ENCODE data around the gene MAPKAPK2. TPM values are rescaled to one million over a fixed set of nuclear protein-coding genes. Genes with fewer than 3 reads are reported as not detected.

The MAPKAPK2 gene
- total and polyA plus RNA-seq, 2 experiments from 2014 or later: 7.5 to 63.3 TPM

- in situ Hi-C loops (cut with MboI): no loop called here
- Histone ChIP-seq H3K4me2 (ENCODE audit: unreplicated experiment) (no peak overlapping the region), H3K4me1 (ENCODE audit: insufficient read depth) (peaks cover 41% of the 10 kb centered on the region), H3K9me3 (ENCODE audit: low read depth) (no peaks in the 10 kb centered on the region), H4K20me1 (ENCODE audit: insufficient read depth) (peaks cover 12% of the 10 kb centered on the region), H3F3A (ENCODE audit: insufficient read depth) (peaks cover 46% of the 10 kb centered on the region), H2AFZ (no peak overlapping the region), H3K36me3 (ENCODE audit: low read depth) (0 out of 2 replicates have a peak, but pooled peaks cover 3% of the 10 kb centered on the region), H3K9me2 (ENCODE audit: insufficient read depth) (no peaks in the 10 kb centered on the region), H3K4me3 (no peak overlapping the region), H3K27ac (peak overlapping the region; percentile 83), H3K79me2 (ENCODE audit: insufficient read depth) (peaks cover 100% of the 10 kb centered on the region), H3K27me3 (replicated peaks; ENCODE audit: insufficient read depth) (no peaks in the 10 kb centered on the region), H3K9ac (no peak overlapping the region)
- WGBS, 2 experiments (ENCODE audit: low coverage in 1 of 2, low lambda C conversion rate in 2 of 2, missing lambda C conversion rate in 2 of 2): 100% methylated on average over 3 of the region's 3 CpGs
- no peak for DNase-seq
- TF ChIP-seq EZH2phosphoT487 (IDR thresholded peaks at IDR 0.05; ENCODE audit: insufficient read depth, low read depth): no peak
- no peak for TF ChIP-seq EZH2 (IDR thresholded peaks at IDR 0.05; ENCODE audit: insufficient read depth, poor library complexity, severe bottlenecking)
Observed at GRCh38 chr1:206715552-206716158, 30.9 kb downstream of the MAPKAPK2 start.

- no peak for TF ChIP-seq EZH2 (IDR thresholded peaks at IDR 0.05; ENCODE audit: insufficient read depth, poor library complexity, severe bottlenecking)
- TF ChIP-seq EZH2phosphoT487 (IDR thresholded peaks at IDR 0.05; ENCODE audit: insufficient read depth, low read depth): no peak
- peak overlapping the region; percentile 15; the same call in 1 of the 2 replicates for H3K27ac ChIP-seq
- no peak overlapping the region for H3K9ac ChIP-seq
- no peaks in the 10 kb centered on the region for H3K9me2 ChIP-seq (ENCODE audit: insufficient read depth)
- H3K79me2 ChIP-seq (ENCODE audit: insufficient read depth): peaks cover 100% of the 10 kb centered on the region
- no peaks in the 10 kb centered on the region for H3K27me3 ChIP-seq (replicated peaks; ENCODE audit: insufficient read depth)
- H2AFZ ChIP-seq: no peak overlapping the region
- no peak overlapping the region for H3K4me3 ChIP-seq
- peaks cover 44% of the 10 kb centered on the region for H3F3A ChIP-seq (ENCODE audit: insufficient read depth)
- H3K4me1 ChIP-seq (ENCODE audit: insufficient read depth): peaks cover 40% of the 10 kb centered on the region
- 0 out of 2 replicates have a peak, but pooled peaks cover 3% of the 10 kb centered on the region for H3K36me3 ChIP-seq (ENCODE audit: low read depth)
- H3K4me2 ChIP-seq (ENCODE audit: unreplicated experiment): no peak overlapping the region
- no peaks in the 10 kb centered on the region for H3K9me3 ChIP-seq (ENCODE audit: low read depth)
- WGBS, 2 experiments (ENCODE audit: low coverage in 1 of 2, low lambda C conversion rate in 2 of 2, missing lambda C conversion rate in 2 of 2): 86% methylated on average over 11 of the region's 11 CpGs
- in situ Hi-C loops (cut with MboI): no loop called here
- peaks cover 18% of the 10 kb centered on the region for H4K20me1 ChIP-seq (ENCODE audit: insufficient read depth)
- no peak for DNase-seq
Observed at GRCh38 chr1:206716159-206716869, 31.6 kb downstream of the MAPKAPK2 start.

DNA sequence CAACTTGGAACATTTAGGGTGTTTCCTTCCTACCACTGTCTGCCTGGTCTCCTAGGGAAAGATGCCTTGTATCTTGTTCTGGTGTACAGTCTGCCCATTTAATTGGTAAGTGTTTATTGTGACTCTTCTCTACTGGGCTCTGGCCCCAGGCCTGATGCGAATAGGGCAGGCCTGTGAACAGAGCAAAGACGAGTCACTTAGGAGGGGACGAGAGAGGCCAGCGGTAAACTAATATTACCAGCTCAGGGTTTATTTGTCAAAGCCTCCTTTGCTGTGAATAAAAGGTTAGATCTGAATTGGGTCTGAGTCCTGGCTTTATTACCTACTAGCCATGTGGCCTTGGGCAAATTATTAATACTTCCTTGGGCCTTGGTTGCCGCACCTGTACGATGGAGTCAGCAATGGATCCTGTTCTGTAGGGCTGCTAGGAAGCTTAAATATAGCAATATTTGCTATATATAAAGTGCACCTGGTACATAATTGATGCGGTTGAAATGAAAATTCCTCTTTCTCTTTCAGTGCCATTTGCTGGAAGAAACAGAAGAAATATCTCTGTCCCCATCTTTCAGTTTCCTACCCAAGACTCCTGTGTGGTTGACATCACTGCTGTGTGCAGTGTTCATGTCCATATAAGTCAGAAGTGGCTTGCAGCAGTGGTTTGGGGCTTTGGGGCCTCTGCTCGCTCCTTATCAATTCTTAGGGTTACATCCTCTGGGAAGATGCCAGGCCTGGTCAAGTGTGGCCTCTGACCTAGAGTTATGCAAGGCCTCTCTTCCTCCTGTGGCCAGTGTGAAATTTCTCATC lies 32.4 kb downstream of the MAPKAPK2 start:
- Histone ChIP-seq H3K36me3 (ENCODE audit: low read depth) (0 out of 2 replicates have a peak, but pooled peaks cover 3% of the 10 kb centered on the region), H3K4me2 (ENCODE audit: unreplicated experiment) (no peak overlapping the region), H3K9me2 (ENCODE audit: insufficient read depth) (no peaks in the 10 kb centered on the region), H3K9ac (no peak overlapping the region), H4K20me1 (ENCODE audit: insufficient read depth) (peaks cover 20% of the 10 kb centered on the region), H3K4me3 (no peak overlapping the region), H3K27ac (peak overlapping the region; percentile 15), H3K9me3 (ENCODE audit: low read depth) (no peaks in the 10 kb centered on the region), H3K79me2 (ENCODE audit: insufficient read depth) (peaks cover 100% of the 10 kb centered on the region), H2AFZ (no peak overlapping the region), H3F3A (ENCODE audit: insufficient read depth) (peaks cover 39% of the 10 kb centered on the region), H3K4me1 (ENCODE audit: insufficient read depth) (peaks cover 44% of the 10 kb centered on the region), H3K27me3 (replicated peaks; ENCODE audit: insufficient read depth) (no peaks in the 10 kb centered on the region)
- in situ Hi-C loops (cut with MboI): no loop called here
- DNase-seq: peak; percentile 39
- 80 to 87% methylated on average over 8 of the region's 8 CpGs for WGBS, 2 experiments (ENCODE audit: low coverage in 1 of 2, low lambda C conversion rate in 2 of 2, missing lambda C conversion rate in 2 of 2)
- no peak for TF ChIP-seq EZH2 (IDR thresholded peaks at IDR 0.05; ENCODE audit: insufficient read depth, poor library complexity, severe bottlenecking)
- TF ChIP-seq EZH2phosphoT487 (IDR thresholded peaks at IDR 0.05; ENCODE audit: insufficient read depth, low read depth): no peak

DNA sequence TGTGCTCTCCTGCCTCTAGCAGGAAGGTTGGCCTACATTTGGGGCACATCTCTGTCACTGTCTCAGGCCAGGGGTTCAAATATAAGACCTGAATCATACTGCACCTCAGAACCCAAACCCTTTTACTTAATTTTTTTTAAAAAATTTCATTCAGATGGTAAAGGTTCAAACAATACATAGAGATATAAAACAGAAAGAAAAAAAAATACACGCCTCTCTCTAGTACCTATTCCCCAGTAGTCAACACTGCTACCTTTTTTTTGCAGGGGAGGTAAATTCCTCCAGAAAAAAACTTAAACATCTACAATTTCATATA lies 32.9 kb downstream of the MAPKAPK2 start:
- in situ Hi-C loops (cut with MboI): no loop called here
- Histone ChIP-seq H3K79me2 (ENCODE audit: insufficient read depth) (peaks cover 100% of the 10 kb centered on the region), H3K4me1 (ENCODE audit: insufficient read depth) (peaks cover 47% of the 10 kb centered on the region), H3K27ac (peak overlapping the region; percentile 15; the same call in 1 of the 2 replicates), H3K27me3 (replicated peaks; ENCODE audit: insufficient read depth) (no peaks in the 10 kb centered on the region), H3K9me3 (ENCODE audit: low read depth) (no peaks in the 10 kb centered on the region), H2AFZ (no peak overlapping the region), H3K36me3 (ENCODE audit: low read depth) (0 out of 2 replicates have a peak, but pooled peaks cover 3% of the 10 kb centered on the region), H3F3A (ENCODE audit: insufficient read depth) (peaks cover 39% of the 10 kb centered on the region), H3K9me2 (ENCODE audit: insufficient read depth) (no peaks in the 10 kb centered on the region), H4K20me1 (ENCODE audit: insufficient read depth) (peaks cover 20% of the 10 kb centered on the region), H3K4me2 (ENCODE audit: unreplicated experiment) (no peak overlapping the region), H3K9ac (no peak overlapping the region), H3K4me3 (no peak overlapping the region)
- 98 to 100% methylated on average over 1 of the region's 1 CpG for WGBS, 2 experiments (ENCODE audit: low coverage in 1 of 2, low lambda C conversion rate in 2 of 2, missing lambda C conversion rate in 2 of 2)
- DNase-seq: no peak
- no peak for TF ChIP-seq EZH2 (IDR thresholded peaks at IDR 0.05; ENCODE audit: insufficient read depth, poor library complexity, severe bottlenecking)
- TF ChIP-seq EZH2phosphoT487 (IDR thresholded peaks at IDR 0.05; ENCODE audit: insufficient read depth, low read depth): no peak

Data from GM23248 (cell line).